Stimulated activated naive CD4-positive, alpha-beta T cell (primary cell): ENCODE measurements around the gene AK9.

Source experiments
- DNase-seq, 6 experiments: peaks; one replicate each; lab custom pipeline; 2025; lab: John Stamatoyannopoulos, UW

Gene AK9

DNA sequence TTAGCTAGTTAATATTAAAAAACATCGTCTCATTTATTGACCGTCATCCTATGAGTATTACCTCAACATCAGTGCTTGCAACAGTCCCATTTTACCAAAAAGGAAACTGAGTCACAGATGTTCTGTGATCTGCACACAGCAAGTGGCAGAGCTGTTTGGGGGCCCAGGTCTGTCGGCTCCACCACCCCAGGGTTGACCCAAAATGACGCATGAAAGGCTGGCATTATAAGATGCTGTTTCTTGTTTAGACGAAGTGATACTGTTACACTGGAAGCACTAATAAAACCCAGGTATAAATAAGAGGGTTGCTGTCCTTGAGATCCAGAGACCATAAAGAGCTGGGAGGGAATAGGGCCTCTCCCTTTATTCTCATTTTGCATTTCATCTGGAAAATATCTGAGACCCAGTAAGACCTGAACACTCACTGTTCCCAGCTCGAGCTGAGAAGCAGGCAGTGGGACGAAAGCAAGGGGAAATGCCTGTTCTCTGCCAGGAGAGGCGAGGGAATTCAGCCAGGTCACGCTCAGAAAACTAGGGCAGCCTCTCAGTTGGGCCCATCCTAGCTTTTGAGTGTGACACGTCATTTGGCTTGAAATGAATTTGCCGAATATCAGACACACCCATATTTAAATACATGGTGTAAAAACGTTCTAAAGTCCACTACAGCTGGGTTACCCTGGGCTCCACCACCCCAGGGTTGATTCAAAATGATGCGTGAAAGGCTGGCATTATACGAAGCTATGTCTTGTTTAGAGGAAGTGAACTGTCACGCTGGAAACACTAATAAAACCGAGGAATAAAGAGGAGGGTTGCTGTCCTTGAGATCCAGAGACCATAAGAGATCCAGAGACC is 234.1 kb downstream of the AK9 start:
- DNase-seq: no peak

- no peak for DNase-seq
Observed at GRCh38 chr6:109456111-109456583, 234.9 kb downstream of the AK9 start.

GRCh38 chr6:109455437-109456110 is 235.4 kb downstream of the AK9 start, which contains the start of gene MICAL1:
Gene MICAL1 (minus strand): TSS chr6:109455772. CDS start chr6:109454196, 1,576 bp downstream.
- DNase-seq: peak; percentile 63 to 81 (median 77)

GRCh38 chr6:109454496-109455436 is 236.2 kb downstream of the AK9 start:
- peak; percentile 55 to 84 (median 72) for DNase-seq

GRCh38 chr6:109453594-109454495 is 237.2 kb downstream of the AK9 start:
- DNase-seq: no peak

GRCh38 chr6:109453156-109453555 is 237.8 kb downstream of the AK9 start:
- DNase-seq: no peak

- DNase-seq: no peak
Observed at GRCh38 chr6:109452181-109452580, 238.8 kb downstream of the AK9 start.

- no peak for DNase-seq
Observed at GRCh38 chr6:109451376-109451775, 239.6 kb downstream of the AK9 start.

DNA sequence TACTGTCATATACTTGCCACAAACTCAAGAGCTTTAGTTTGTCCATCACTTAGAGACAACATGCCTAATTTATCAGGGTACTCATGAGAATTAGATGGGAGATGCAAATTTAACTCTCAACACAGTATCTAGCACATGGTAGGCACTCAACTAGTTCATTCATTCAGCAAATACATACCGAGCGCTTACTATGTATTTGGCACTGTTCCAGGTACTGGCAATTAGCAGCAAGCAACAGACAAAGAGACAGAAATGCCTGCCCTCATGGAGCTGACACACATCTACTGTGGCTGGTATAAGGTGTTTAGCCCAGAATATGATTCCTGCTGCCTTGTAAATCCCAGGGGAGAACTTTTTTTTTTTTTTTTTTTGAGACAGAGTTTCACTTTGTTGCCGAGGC is 240.2 kb downstream of the AK9 start:
- no peak for DNase-seq

DNA sequence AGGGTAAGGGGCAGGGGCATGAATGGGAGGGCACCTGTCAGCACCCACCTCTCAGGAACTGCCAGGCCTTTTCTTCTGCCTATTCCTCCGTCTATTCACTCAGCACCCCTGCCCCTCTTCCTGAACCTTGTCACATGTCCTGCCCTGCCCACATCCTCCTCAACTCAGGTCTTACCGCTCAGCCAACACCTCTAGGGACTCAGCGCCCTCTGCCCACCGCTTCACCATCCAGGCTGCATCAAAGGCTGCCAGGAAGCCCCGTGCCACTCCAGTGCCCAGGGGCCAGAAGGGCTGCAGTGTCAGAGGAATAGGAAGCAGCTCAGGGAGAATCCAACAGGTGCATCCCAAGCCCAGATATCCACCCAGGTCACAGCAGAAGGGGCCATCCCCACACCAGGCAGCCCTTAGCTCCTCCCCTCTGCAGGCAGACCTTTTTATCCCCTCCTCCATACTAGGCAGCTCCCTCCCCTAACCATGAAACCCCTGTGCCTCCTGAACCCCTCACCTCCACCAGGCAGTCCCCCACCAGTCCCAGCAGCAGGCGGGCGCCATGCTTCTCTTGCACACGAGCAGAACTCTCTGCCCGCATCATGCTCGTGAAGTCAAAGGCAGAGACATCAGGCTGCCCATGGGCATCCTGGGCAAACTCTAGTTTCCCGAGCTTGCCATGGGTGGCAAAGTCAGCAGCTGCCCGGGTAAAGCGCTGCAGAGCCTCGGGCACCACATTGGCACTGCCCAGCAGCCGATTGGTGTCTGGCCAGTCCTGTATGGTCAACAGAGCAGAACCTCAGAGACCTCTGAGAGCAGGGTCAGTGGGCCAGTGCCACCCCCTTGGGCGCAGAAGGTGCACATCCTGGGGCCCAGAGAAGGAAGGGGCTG is 241.0 kb downstream of the AK9 start:
- peak in 3 of 6 experiments; percentile 34 to 38 (median 36) for DNase-seq

GRCh38 chr6:109449064-109449794 is 241.8 kb downstream of the AK9 start:
- DNase-seq: no peak

- no peak for DNase-seq
Observed at GRCh38 chr6:109448615-109449014, 242.4 kb downstream of the AK9 start.

DNA sequence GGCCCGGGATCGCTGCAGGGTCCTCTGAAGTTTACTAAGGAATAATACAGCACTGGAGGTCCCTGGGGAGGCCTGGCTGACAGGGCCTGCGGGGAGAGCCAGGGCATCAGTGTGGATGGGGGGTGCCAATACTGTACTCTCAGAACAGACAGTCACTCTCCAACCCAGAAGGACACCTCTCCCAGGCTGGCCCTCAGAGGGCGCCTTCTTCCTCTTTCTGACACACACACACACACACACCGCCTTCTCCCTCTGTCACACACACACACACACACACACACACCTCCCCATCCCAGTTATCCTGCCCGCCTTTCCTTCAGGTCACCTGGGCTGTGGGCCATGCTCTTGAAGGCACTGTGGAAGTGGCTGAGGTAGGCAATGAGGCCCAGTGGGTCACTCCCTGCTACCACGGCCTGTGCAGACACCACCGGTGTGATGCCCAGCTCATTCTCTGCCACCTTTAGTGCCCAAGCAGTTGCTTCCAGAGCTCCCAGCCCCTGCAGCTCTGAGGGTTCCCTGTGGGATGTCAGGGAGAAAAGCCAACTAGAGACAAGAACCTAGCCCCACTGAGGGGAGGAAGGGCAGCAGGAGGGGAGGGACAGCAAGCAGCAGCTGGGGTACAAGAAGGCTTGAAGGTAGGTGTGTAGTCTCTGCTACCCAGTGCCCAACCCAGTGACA is 243.0 kb downstream of the AK9 start:
- no peak for DNase-seq

GRCh38 chr6:109447087-109447486 is 243.9 kb downstream of the AK9 start:
- no peak for DNase-seq

DNA sequence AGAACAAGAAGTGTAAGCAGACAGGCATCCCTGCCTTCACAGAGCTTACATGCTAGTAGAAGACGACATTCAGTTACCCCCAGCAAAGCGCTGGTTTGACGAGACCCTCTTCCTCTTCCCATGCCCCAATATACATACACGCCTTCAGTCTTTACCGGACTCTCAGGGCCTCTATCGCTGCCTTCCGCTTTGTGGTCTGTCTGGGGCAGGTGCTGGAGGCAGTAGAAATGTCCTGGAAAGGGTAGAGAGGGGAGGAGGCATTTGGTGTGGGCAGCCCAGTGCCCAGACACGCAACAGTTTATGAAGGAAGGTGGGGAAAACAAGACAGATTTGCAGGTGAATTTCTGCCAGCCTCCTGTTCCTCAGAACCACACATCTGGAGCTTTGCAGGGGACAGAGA is 244.5 kb downstream of the AK9 start:
- no peak for DNase-seq

DNA sequence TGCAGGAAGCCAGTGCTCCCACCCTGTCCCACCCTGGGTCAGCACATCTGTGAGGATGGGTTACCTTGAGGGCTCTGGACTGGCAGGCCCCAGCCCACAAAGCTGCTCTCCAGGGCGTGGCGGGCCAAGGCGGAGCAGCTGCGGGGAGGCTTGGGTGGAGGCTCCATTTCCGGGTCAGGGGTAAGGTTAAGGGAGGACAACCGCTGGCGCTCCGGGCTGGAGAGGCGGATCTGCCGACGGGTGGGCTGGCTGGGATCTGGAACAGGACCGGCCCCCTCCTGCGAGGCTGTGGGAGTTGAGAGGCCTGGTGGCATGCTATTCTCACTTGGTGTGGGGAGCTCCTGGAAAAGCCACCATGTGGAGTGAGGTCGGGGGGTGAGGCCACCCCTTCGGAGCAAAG is 244.9 kb downstream of the AK9 start:
- DNase-seq: no peak

GRCh38 chr6:109445382-109445781 is 245.6 kb downstream of the AK9 start:
- no peak for DNase-seq

GRCh38 chr6:109443425-109443950 is 247.5 kb downstream of the AK9 start:
- DNase-seq: no peak
